ENCODE data around the gene MAP7D1. TPM values are rescaled to one million over a fixed set of nuclear protein-coding genes. Genes with fewer than 3 reads are reported as not detected.

MAP7D1 gene
- total and polyA plus RNA-seq, 2 experiments from 2014 or later: 46.0 to 97.8 TPM

GRCh38 chr1:36178471-36179219 is 22.7 kb downstream of the MAP7D1 start:
- Histone ChIP-seq H3K9me3 (ENCODE audit: low read depth) (no peaks in the 10 kb centered on the region), H3K9me2 (replicated peaks; ENCODE audit: insufficient read depth) (no peaks in the 10 kb centered on the region), H3K27me3 (no peaks in the 10 kb centered on the region), H4K20me1 (ENCODE audit: insufficient read depth, poor library complexity, severe bottlenecking) (peaks cover 6% of the 10 kb centered on the region), H3K4me2 (no peak overlapping the region), H3K27ac (no peak overlapping the region), H3K79me2 (no peaks in the 10 kb centered on the region), H3K4me3 (no peak overlapping the region), H3K36me3 (replicated peaks; ENCODE audit: insufficient read depth, low read depth) (no peaks in the 10 kb centered on the region), H2AFZ (no peak overlapping the region), H3K4me1 (ENCODE audit: insufficient read depth) (no peaks in the 10 kb centered on the region)
- DNase-seq (ENCODE audit: low spot score): peak; percentile 67
- 81% methylated on average over 37 of the region's 62 CpGs for WGBS (ENCODE audit: low lambda C conversion rate, missing lambda C conversion rate)
- TF ChIP-seq EZH2 (IDR thresholded peaks at IDR 0.05; ENCODE audit: borderline replicate concordance) (no peak), EZH2phosphoT487 (IDR thresholded peaks at IDR 0.05; ENCODE audit: low read depth, severe bottlenecking, unreplicated experiment) (no peak)
- TF ChIP-seq, protein P1, sequence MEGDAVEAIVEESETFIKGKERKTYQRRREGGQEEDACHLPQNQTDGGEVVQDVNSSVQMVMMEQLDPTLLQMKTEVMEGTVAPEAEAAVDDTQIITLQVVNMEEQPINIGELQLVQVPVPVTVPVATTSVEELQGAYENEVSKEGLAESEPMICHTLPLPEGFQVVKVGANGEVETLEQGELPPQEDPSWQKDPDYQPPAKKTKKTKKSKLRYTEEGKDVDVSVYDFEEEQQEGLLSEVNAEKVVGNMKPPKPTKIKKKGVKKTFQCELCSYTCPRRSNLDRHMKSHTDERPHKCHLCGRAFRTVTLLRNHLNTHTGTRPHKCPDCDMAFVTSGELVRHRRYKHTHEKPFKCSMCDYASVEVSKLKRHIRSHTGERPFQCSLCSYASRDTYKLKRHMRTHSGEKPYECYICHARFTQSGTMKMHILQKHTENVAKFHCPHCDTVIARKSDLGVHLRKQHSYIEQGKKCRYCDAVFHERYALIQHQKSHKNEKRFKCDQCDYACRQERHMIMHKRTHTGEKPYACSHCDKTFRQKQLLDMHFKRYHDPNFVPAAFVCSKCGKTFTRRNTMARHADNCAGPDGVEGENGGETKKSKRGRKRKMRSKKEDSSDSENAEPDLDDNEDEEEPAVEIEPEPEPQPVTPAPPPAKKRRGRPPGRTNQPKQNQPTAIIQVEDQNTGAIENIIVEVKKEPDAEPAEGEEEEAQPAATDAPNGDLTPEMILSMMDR (IDR thresholded peaks at IDR 0.05; ENCODE audit: poor library complexity): no peak

DNA sequence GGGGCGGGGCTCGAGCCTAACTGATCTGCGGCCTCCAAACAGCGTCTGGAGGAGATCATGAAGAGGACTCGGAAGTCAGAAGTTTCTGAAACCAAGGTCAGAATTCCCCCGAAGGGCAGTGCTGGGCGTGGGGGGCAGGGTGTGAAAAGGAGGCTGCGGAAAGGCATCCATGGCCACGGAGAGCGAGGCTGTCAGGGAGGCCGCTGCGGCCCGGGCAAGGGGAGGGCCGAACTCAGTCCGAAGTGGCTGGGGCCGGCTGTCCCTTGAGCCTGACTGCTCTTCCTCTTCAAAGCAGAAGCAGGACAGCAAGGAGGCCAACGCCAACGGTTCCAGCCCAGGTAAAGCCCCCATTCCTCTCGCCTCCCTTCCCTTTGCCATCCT is 23.2 kb downstream of the MAP7D1 start:
- H4K20me1 ChIP-seq (ENCODE audit: insufficient read depth, poor library complexity, severe bottlenecking): peaks cover 6% of the 10 kb centered on the region
- H3K36me3 ChIP-seq (replicated peaks; ENCODE audit: insufficient read depth, low read depth): no peaks in the 10 kb centered on the region
- no peak for DNase-seq (ENCODE audit: low spot score)
- no peaks in the 10 kb centered on the region for H3K9me2 ChIP-seq (replicated peaks; ENCODE audit: insufficient read depth)
- TF ChIP-seq EZH2 (IDR thresholded peaks at IDR 0.05; ENCODE audit: borderline replicate concordance): no peak
- TF ChIP-seq, protein P1 (IDR thresholded peaks at IDR 0.05; ENCODE audit: poor library complexity): no peak
- TF ChIP-seq EZH2phosphoT487 (IDR thresholded peaks at IDR 0.05; ENCODE audit: low read depth, severe bottlenecking, unreplicated experiment): no peak
- WGBS (ENCODE audit: low lambda C conversion rate, missing lambda C conversion rate): 89% methylated on average over 19 of the region's 19 CpGs
- no peaks in the 10 kb centered on the region for H3K27me3 ChIP-seq
- no peaks in the 10 kb centered on the region for H3K4me1 ChIP-seq (ENCODE audit: insufficient read depth)
- no peak overlapping the region for H3K27ac ChIP-seq
- no peaks in the 10 kb centered on the region for H3K9me3 ChIP-seq (ENCODE audit: low read depth)
- H3K4me2 ChIP-seq: no peak overlapping the region
- no peaks in the 10 kb centered on the region for H3K79me2 ChIP-seq
- H3K4me3 ChIP-seq: no peak overlapping the region
- H2AFZ ChIP-seq: no peak overlapping the region

DNA sequence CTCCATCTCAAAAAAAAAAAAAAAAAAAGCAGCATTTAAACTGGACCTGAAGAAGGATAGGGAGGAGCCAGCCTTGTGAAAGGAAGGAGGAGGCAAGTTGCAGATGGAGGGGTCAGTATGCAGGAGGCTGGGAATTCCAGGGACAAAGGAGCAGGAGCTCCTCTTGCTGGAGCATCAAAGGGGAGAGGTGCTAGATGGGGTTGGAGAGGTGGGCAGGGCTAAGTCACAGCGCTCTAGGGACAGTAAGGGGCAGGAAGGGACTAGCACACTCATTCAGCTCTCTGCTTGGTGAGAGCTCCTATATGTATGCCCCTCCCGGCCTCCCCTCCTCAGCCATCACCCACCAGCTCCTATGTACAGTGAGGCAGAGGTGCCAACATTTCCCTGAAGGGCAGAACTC is 26.8 kb downstream of the MAP7D1 start:
- Histone ChIP-seq H3K4me2 (no peak overlapping the region), H3K27ac (no peak overlapping the region)

More for the DNA sequence above, 26.8 kb downstream of the MAP7D1 start:
- Histone ChIP-seq H3K9me3 (ENCODE audit: low read depth) (no peaks in the 10 kb centered on the region), H3K79me2 (no peaks in the 10 kb centered on the region), H2AFZ (no peak overlapping the region), H3K9me2 (replicated peaks; ENCODE audit: insufficient read depth) (no peaks in the 10 kb centered on the region), H4K20me1 (ENCODE audit: insufficient read depth, poor library complexity, severe bottlenecking) (no peaks in the 10 kb centered on the region), H3K27me3 (no peaks in the 10 kb centered on the region), H3K4me3 (no peak overlapping the region), H3K4me1 (ENCODE audit: insufficient read depth) (peaks cover 2% of the 10 kb centered on the region), H3K36me3 (replicated peaks; ENCODE audit: insufficient read depth, low read depth) (no peaks in the 10 kb centered on the region)
- 84% methylated on average over 1 of the region's 2 CpGs for WGBS (ENCODE audit: low lambda C conversion rate, missing lambda C conversion rate)
- no peak for DNase-seq (ENCODE audit: low spot score)
- TF ChIP-seq EZH2phosphoT487 (IDR thresholded peaks at IDR 0.05; ENCODE audit: low read depth, severe bottlenecking, unreplicated experiment) (no peak), EZH2 (IDR thresholded peaks at IDR 0.05; ENCODE audit: borderline replicate concordance) (no peak)
- TF ChIP-seq, protein P1 (IDR thresholded peaks at IDR 0.05; ENCODE audit: poor library complexity): no peak

Data from hepatocyte (in vitro differentiated cells).